IMR-90 (cell line): Measurements from ENCODE around the gene OPCML. TPM values are rescaled to one million over a fixed set of nuclear protein-coding genes. Genes with fewer than 3 reads are reported as not detected.

Experiments
- ATAC-seq: fragments of 200-7000 bp; cut with Tn5 transposase; 2 replicates; pipeline ENCODE4 v1.9.1; 2020; ENCODE audit warnings: low read depth, mild to moderate bottlenecking, moderate library complexity
- BruUV-seq: library from RNA; stranded (reverse); fragments of 400-500 nt; replicated peaks from 2 replicates; lab custom pipeline; 2021; lab: Mats Ljungman, UMichigan
- CTCF ChIA-PET: fragments of 300-600 bp; formaldehyde crosslinking; extraction: SDS; loops from one replicate; lab custom pipeline; 2021; ENCODE audit warnings: antibody characterized with exemption; lab: Yijun Ruan, JAX
- POLR2A ChIA-PET: fragments of 300-600 bp; sonication (Branson Sonifier 250); formaldehyde crosslinking; loops from one replicate; lab custom pipeline; 2022; ENCODE audit warnings: antibody characterized with exemption; ENCODE audit not compliant: unreplicated experiment; lab: Charles Lee
- DNase-seq: peaks from one replicate; pipeline ENCODE4 v3.0.0; 2013
- H2AFZ ChIP-seq: replicated peaks from 2 replicates; pipeline ENCODE3; 2013; ENCODE audit warnings: low read length, mild to moderate bottlenecking; ENCODE audit not compliant: poor library complexity
- H2AK5ac ChIP-seq: 2 replicates; pipeline ENCODE4 v1.6.1; 2013; ENCODE audit warnings: low read depth, low read length, inconsistent platforms
- H2AK9ac ChIP-seq: replicated peaks from 2 replicates; pipeline ENCODE3; 2013; ENCODE audit warnings: mild to moderate bottlenecking, low read depth, low read length, moderate library complexity; ENCODE audit not compliant: poor library complexity
- H2BK120ac ChIP-seq: 2 replicates; pipeline ENCODE4 v1.6.1; 2013; ENCODE audit warnings: low read depth, low read length, inconsistent platforms
- H2BK15ac ChIP-seq: 3 replicates; pipeline ENCODE4 v1.6.1; 2013; ENCODE audit warnings: low read depth, low read length, inconsistent platforms
- H2BK20ac ChIP-seq: 2 replicates; pipeline ENCODE4 v1.6.1; 2013; ENCODE audit warnings: low read depth, mild to moderate bottlenecking, inconsistent platforms, low read length, moderate library complexity
- H2BK5ac ChIP-seq: 2 replicates; pipeline ENCODE4 v1.6.1; 2013; ENCODE audit warnings: mild to moderate bottlenecking, low read depth, low read length, inconsistent platforms; ENCODE audit not compliant: poor library complexity, severe bottlenecking
- H3K14ac ChIP-seq: replicated peaks from 2 replicates; pipeline ENCODE4 v1.6.1; 2013; ENCODE audit warnings: low read depth, low read length, inconsistent platforms
- H3K18ac ChIP-seq: 2 replicates; pipeline ENCODE4 v1.6.1; 2013; ENCODE audit warnings: low read depth, low read length, control low read depth
- H3K23ac ChIP-seq: 2 replicates; pipeline ENCODE4 v1.6.1; 2013; ENCODE audit warnings: low read depth, low read length, inconsistent platforms
- H3K27ac ChIP-seq: 2 replicates; pipeline ENCODE4 v1.5.1; 2013; ENCODE audit warnings: mild to moderate bottlenecking, control low read depth, low read length; ENCODE audit not compliant: insufficient read depth
- H3K27me3 ChIP-seq: 2 replicates; pipeline ENCODE4 v1.6.1; 2013; ENCODE audit warnings: low read length; ENCODE audit not compliant: control insufficient read depth, insufficient read depth
- H3K36me3 ChIP-seq: 2 replicates; pipeline ENCODE4 v1.6.1; 2013; ENCODE audit warnings: low read length, mixed read lengths; ENCODE audit not compliant: control insufficient read depth, insufficient read depth
- H3K4ac ChIP-seq: 2 replicates; pipeline ENCODE4 v1.6.1; 2013; ENCODE audit warnings: low read depth, low read length, inconsistent platforms
- H3K4me1 ChIP-seq: 2 replicates; pipeline ENCODE4 v1.6.1; 2013; ENCODE audit warnings: low read length, mixed read lengths; ENCODE audit not compliant: control insufficient read depth, insufficient read depth
- H3K4me2 ChIP-seq: 2 replicates; pipeline ENCODE4 v1.6.1; 2013; ENCODE audit warnings: low read depth, mild to moderate bottlenecking, control low read depth, low read length, moderate library complexity
- H3K4me3 ChIP-seq: 2 replicates; pipeline ENCODE4 v1.5.1; 2013; ENCODE audit warnings: low read depth, mild to moderate bottlenecking, control low read depth, low read length, moderate library complexity; ENCODE audit not compliant: insufficient read depth
- H3K56ac ChIP-seq: 2 replicates; pipeline ENCODE4 v1.6.1; 2013; ENCODE audit warnings: low read length, inconsistent platforms; ENCODE audit not compliant: insufficient read depth; ENCODE audit errors: extremely low read depth
- H3K79me1 ChIP-seq, 2 experiments: 2 replicates each; pipeline ENCODE4 v1.6.1; 2013; ENCODE audit warnings: low read length in 2 of 2, inconsistent platforms in 1 of 2, low read depth in 1 of 2
- H3K9ac ChIP-seq: 2 replicates; pipeline ENCODE4 v1.6.1; 2013; ENCODE audit warnings: low read depth, low read length, control low read depth
- H3K9me1 ChIP-seq: 2 replicates; pipeline ENCODE4 v1.6.1; 2013; ENCODE audit warnings: low read length, inconsistent platforms; ENCODE audit not compliant: insufficient read depth
- H3K9me3 ChIP-seq: 2 replicates; pipeline ENCODE4 v1.6.1; 2013; ENCODE audit warnings: low read length; ENCODE audit not compliant: control insufficient read depth, insufficient read depth
- H4K20me1 ChIP-seq: 2 replicates; pipeline ENCODE4 v1.6.1; 2013; ENCODE audit warnings: low read length, inconsistent platforms; ENCODE audit not compliant: insufficient read depth
- H4K5ac ChIP-seq: 2 replicates; pipeline ENCODE4 v1.6.1; 2013; ENCODE audit warnings: mild to moderate bottlenecking, low read depth, low read length, control low read depth
- H4K8ac ChIP-seq, 2 experiments: 2 replicates each; pipeline ENCODE4 v1.6.1; 2013; ENCODE audit warnings: low read depth in 2 of 2, low read length in 2 of 2, control low read depth in 1 of 2, inconsistent platforms in 1 of 2
- H4K91ac ChIP-seq: 2 replicates; pipeline ENCODE4 v1.6.1; 2013; ENCODE audit warnings: low read depth, low read length, inconsistent platforms; ENCODE audit not compliant: insufficient read depth
- BHLHE40 ChIP-seq: fragments of 150-350 bp; IDR thresholded peaks from 2 replicates; pipeline ENCODE4 v1.6.1; 2016; ENCODE audit warnings: mild to moderate bottlenecking, low read depth, low read length
- CEBPB ChIP-seq: IDR thresholded peaks from 2 replicates; pipeline ENCODE4 v1.6.1; 2012; ENCODE audit warnings: low read depth, low read length, improper control_type of control experiment
- CHD1 ChIP-seq: IDR thresholded peaks from 2 replicates; pipeline ENCODE4 v1.6.1; 2012; ENCODE audit warnings: low read depth, low read length, improper control_type of control experiment
- CTCF ChIP-seq: conservative IDR thresholded peaks from 2 replicates; pipeline ENCODE4 v1.5.1; 2012; ENCODE audit warnings: mild to moderate bottlenecking, low read depth, low read length, improper control_type of control experiment
- ELK1 ChIP-seq: fragments of 150-350 bp; IDR thresholded peaks from 2 replicates; pipeline ENCODE4 v1.6.1; 2016; ENCODE audit warnings: low read depth, mild to moderate bottlenecking, low read length, moderate library complexity, borderline replicate concordance
- FOS ChIP-seq: fragments of 150-350 bp; IDR thresholded peaks from 2 replicates; pipeline ENCODE4 v1.6.1; 2016; ENCODE audit warnings: low read depth, low read length
- MAFK ChIP-seq: IDR thresholded peaks from 2 replicates; pipeline ENCODE4 v1.6.1; 2012; ENCODE audit warnings: low read depth, low read length, improper control_type of control experiment
- MAZ ChIP-seq: IDR thresholded peaks from 2 replicates; pipeline ENCODE4 v1.6.1; 2012; ENCODE audit warnings: low read depth, mild to moderate bottlenecking, low read length, improper control_type of control experiment, moderate library complexity, borderline replicate concordance
- MXI1 ChIP-seq: IDR thresholded peaks from 2 replicates; pipeline ENCODE4 v1.6.1; 2012; ENCODE audit warnings: low read depth, mild to moderate bottlenecking, low read length, moderate library complexity, borderline replicate concordance
- NFE2L2 ChIP-seq: fragments of 150-350 bp; IDR thresholded peaks from 2 replicates; pipeline ENCODE4 v1.6.1; 2016; ENCODE audit warnings: low read depth, mild to moderate bottlenecking, low read length
- POLR2A ChIP-seq: IDR thresholded peaks from 2 replicates; pipeline ENCODE4 v1.6.1; 2012; ENCODE audit warnings: mild to moderate bottlenecking, low read depth, low read length
- RAD21 ChIP-seq: IDR thresholded peaks from 2 replicates; pipeline ENCODE4 v1.6.1; 2012; ENCODE audit warnings: low read length, improper control_type of control experiment
- RCOR1 ChIP-seq: IDR thresholded peaks from 2 replicates; pipeline ENCODE4 v1.6.1; 2012; ENCODE audit warnings: mild to moderate bottlenecking, low read length, improper control_type of control experiment; ENCODE audit not compliant: insufficient replicate concordance
- RFX5 ChIP-seq: IDR thresholded peaks from 2 replicates; pipeline ENCODE4 v1.8.0; 2012; ENCODE audit warnings: low read depth, mild to moderate bottlenecking, low read length, moderate library complexity
- SMC3 ChIP-seq: fragments of 150-350 bp; IDR thresholded peaks from 2 replicates; pipeline ENCODE4 v1.6.1; 2016; ENCODE audit warnings: low read depth, mild to moderate bottlenecking, antibody characterized with exemption, low read length, moderate library complexity
- USF2 ChIP-seq: fragments of 150-350 bp; IDR thresholded peaks from 2 replicates; pipeline ENCODE4 v1.6.1; 2017; ENCODE audit warnings: mild to moderate bottlenecking, antibody characterized with exemption, low read length, low read depth
- WGBS, 2 experiments: methylation state at CpG; one replicate each; pipeline versions ENCODE4 v1.1.5 to v1.1.7; 2013; ENCODE audit warnings: missing lambda C conversion rate in 2 of 2; ENCODE audit not compliant: insufficient read length in 1 of 2; ENCODE audit errors: extremely low coverage in 2 of 2; 5-methylcytosine and 5-hydroxymethylcytosine counted together
- dilution Hi-C: fragments of 300-500 bp; cut with HindIII; formaldehyde crosslinking; loops from one replicate; pipeline ENCODE4 v1.14.3; 2018; ENCODE audit warnings: low sequenced_read_pairs; ENCODE audit not compliant: unreplicated experiment
- in situ Hi-C: fragments of 300-500 bp; cut with MboI; formaldehyde crosslinking; loops from 3 replicates; pipeline ENCODE4 v1.14.3; 2019; ENCODE audit warnings: low sequenced_read_pairs, inconsistent platforms, mixed read lengths
- intact Hi-C: fragments of 100-400 bp; cut with micrococcal nuclease; formaldehyde crosslinking; loops from 2 replicates; pipeline ENCODE4 v1.10.0; 2022
- polyA plus RNA-seq, 3 experiments: library from polyadenylated mRNA; depleted of rRNA; stranded (reverse); fragments of >200 nt; gene quantifications; 2 replicates each; pipeline ENCODE4 v1.2.3, GENCODE V29; 2012; ENCODE audit warnings: low replicate concordance in 1 of 3
- total RNA-seq: library from RNA; depleted of rRNA; stranded (reverse); fragments of >200 nt; gene quantifications from 2 replicates; pipeline ENCODE4 v1.2.3, GENCODE V29; 2012

Gene OPCML
- total and polyA plus RNA-seq, 2 of the 4 experiments (the other 2 are of a cell fraction), result under 0.01 to 2.6 TPM

GRCh38 chr11:132540581-132540980 is 991.7 kb downstream of the OPCML start:
- no TSS peak for BruUV-seq
- Histone ChIP-seq H2BK15ac (no peak overlapping the region), H2AFZ (no peak overlapping the region), H2BK120ac (no peak overlapping the region), H2AK5ac (no peak overlapping the region), H3K18ac (no peak overlapping the region), H3K79me1 (no peaks in the 10 kb centered on the region), H3K9me3 (no peaks in the 10 kb centered on the region; the same call in 1 of the 2 replicates), H2BK20ac (no peak overlapping the region), H3K27me3 (no peaks in the 10 kb centered on the region), H2AK9ac (no peak overlapping the region), H2BK5ac (no peak overlapping the region), H3K4me2 (no peak overlapping the region), H3K14ac (no peak overlapping the region), H3K23ac (no peak overlapping the region), H3K9me1 (no peaks in the 10 kb centered on the region), H3K4me3 (no peak overlapping the region), H4K20me1 (no peaks in the 10 kb centered on the region), H3K56ac (no peak overlapping the region), H3K4ac (no peak overlapping the region), H3K36me3 (no peaks in the 10 kb centered on the region), H3K27ac (no peak overlapping the region), H4K5ac (no peak overlapping the region), H4K91ac (no peak overlapping the region), H3K9ac (no peak overlapping the region), H3K4me1 (no peaks in the 10 kb centered on the region), H4K8ac (no peak overlapping the region)
- POLR2A ChIA-PET, result no interaction called here
- CTCF ChIA-PET, result no interaction called here
- intact Hi-C loops, result loop anchor here (10.0 kb wide), 1 partner anchor 244 kb away; no protein-coding TSS in a partner anchor
- TF ChIP-seq NFE2L2, result no peak
- no peak for TF ChIP-seq CTCF
- TF ChIP-seq CHD1, result no peak
- TF ChIP-seq CEBPB, result no peak
- no peak for TF ChIP-seq BHLHE40
- no peak for TF ChIP-seq MXI1
- no peak for TF ChIP-seq MAZ
- TF ChIP-seq MAFK, result no peak
- no peak for TF ChIP-seq USF2
- no peak for TF ChIP-seq FOS
- no peak for TF ChIP-seq RAD21
- no peak for TF ChIP-seq POLR2A
- no peak for TF ChIP-seq ELK1
- no peak for TF ChIP-seq SMC3
- TF ChIP-seq RFX5, result no peak
- no peak for TF ChIP-seq RCOR1
- 17% methylated on average over 1 of the region's 2 CpGs; no CpG with 5 or more reads in 1 of the 2 experiments for WGBS, 2 experiments
- no peak for DNase-seq
- in situ Hi-C loops, result no loop called here
- no peak for ATAC-seq
- dilution Hi-C loops, result no loop called here
